ENCODE results near the gene GAS2L1. TPM values are rescaled to one million over a fixed set of nuclear protein-coding genes. Genes with fewer than 3 reads are reported as not detected.

The GAS2L1 gene
- total and polyA plus RNA-seq, 3 donors from 2014 or later = 84.9 to 197 (median 191) TPM

DNA sequence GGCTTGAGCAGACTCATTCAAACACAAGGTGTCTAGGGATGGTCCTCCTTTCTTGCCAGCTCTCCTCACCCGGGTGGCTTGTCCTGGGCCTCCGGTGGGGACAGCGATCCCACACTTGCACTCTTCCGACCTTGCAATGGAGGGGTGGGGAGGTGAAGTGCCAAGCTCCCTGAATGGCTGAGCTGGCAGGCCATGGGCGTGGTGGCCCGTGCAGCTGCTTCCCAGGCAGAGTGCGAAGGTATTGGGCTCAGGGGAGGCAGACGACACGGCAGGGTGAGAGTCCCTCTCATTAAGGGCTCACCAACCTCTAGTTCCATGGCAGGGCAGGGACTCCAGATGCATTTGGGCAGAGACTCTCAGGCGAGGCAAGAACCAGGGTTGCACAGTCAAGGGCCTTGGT, 20.0 kb downstream of the GAS2L1 start:
- H3K27ac ChIP-seq = no peak overlapping the region
- no peaks in the 10 kb centered on the region for H3K27me3 ChIP-seq
- H3K9me3 ChIP-seq = no peaks in the 10 kb centered on the region
- no peak overlapping the region for H3K4me3 ChIP-seq
- 90 to 96% methylated on average over 8 to 10 of the region's 10 CpGs for WGBS, 2 donors
- no peaks in the 10 kb centered on the region for H3K36me3 ChIP-seq (ENCODE audit: low read depth, missing control alignments)
- no peak for DNase-seq
- intact Hi-C loops (cut with DNase I; ENCODE audit: low total_unique reads) = no loop called here
- no peak for TF ChIP-seq CTCF (IDR thresholded peaks at IDR 0.05)
- TF ChIP-seq POLR2A (IDR thresholded peaks at IDR 0.05) = no peak
- peaks cover 14% of the 10 kb centered on the region for H3K4me1 ChIP-seq

GRCh38 chr22:29327089-29327764, 20.8 kb downstream of the GAS2L1 start:
- intact Hi-C loops (cut with DNase I; ENCODE audit: low total_unique reads) = no loop called here
- no peak overlapping the region for H3K27ac ChIP-seq
- TF ChIP-seq CTCF (IDR thresholded peaks at IDR 0.05) (no peak), POLR2A (IDR thresholded peaks at IDR 0.05) (no peak)
- no peaks in the 10 kb centered on the region for H3K27me3 ChIP-seq
- DNase-seq = peak; percentile 48
- peaks cover 14% of the 10 kb centered on the region for H3K4me1 ChIP-seq
- no peaks in the 10 kb centered on the region for H3K9me3 ChIP-seq
- no peaks in the 10 kb centered on the region for H3K36me3 ChIP-seq (ENCODE audit: low read depth, missing control alignments)
- 55 to 70% methylated on average over 9 to 15 of the region's 15 CpGs for WGBS, 2 donors
- no peak overlapping the region for H3K4me3 ChIP-seq

DNA sequence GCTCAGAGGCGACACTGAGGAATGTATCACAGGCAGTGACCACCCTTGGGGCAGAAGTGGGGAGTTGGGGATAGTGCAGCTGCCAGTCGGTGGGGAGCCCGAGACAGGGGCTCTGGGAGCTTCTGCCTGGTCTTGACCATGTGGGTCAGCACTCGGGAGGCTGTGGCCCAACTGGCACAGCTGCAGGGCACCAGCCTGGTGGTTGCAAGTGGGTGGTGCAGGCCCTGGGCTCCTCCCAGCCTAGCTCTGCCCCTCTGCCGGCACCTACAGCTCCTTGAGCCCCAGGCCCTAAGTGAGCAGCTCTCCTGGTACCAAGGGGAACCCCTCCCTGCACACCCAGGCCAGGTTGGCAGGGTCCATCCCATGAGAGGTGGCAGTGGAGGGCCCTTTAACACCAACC, 21.6 kb downstream of the GAS2L1 start:
- peaks cover 14% of the 10 kb centered on the region for H3K4me1 ChIP-seq
- 81 to 100% methylated on average over 2 to 5 of the region's 5 CpGs for WGBS, 2 donors
- H3K27me3 ChIP-seq = no peaks in the 10 kb centered on the region
- H3K9me3 ChIP-seq = no peaks in the 10 kb centered on the region
- no peak overlapping the region for H3K4me3 ChIP-seq
- DNase-seq = no peak
- H3K36me3 ChIP-seq (ENCODE audit: low read depth, missing control alignments) = no peaks in the 10 kb centered on the region
- no peak overlapping the region for H3K27ac ChIP-seq
- intact Hi-C loops (cut with DNase I; ENCODE audit: low total_unique reads) = no loop called here
- TF ChIP-seq CTCF (IDR thresholded peaks at IDR 0.05) = peak in 1 of 3 experiments; percentile 30
- TF ChIP-seq POLR2A (IDR thresholded peaks at IDR 0.05) = no peak

DNA sequence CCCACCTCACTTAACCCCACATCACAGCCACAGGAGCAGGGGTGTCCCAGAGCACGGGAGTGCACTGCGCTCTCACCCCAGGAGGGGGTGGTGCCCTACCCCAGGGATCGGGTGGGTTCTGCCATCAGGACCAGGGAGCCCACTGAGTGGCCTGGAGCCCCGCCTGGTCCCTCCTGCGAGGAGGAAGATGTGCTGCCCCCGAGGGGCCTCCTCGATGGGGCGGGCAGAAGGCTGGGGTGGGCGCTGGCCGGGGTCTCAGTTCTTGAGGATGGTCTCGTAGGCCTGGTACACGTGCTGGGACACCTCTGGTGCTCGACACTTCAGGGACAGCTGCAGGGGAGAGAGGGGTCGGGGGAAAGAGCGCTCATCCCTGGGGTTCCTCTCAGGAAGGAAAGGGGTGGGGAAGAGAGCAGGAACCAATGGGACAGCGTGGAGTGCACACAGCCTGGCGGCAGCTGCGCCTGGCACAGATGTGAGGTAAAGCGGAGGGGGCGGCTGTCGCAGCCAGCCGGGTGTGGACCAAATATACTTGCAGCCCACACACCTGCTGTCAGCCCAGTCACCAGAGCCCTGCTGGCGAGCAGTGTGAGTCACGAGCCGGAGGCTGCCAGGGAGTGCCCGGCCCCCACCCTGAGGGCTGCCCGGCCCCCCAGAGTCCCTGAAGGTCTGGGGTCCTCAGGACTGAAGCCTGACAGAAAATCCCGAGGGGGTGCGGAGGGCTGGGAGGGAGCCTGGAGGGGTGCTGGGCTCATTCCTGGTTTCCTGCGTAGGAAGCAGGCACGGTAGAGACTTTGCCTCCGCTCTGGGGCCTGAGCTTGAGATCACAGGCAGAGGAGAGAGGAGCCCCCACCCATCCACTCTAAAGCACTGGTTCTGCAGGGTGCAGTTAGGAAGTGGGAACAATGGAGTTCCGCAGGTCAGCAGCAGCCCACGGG, 22.4 kb downstream of the GAS2L1 start:
- TF ChIP-seq POLR2A (IDR thresholded peaks at IDR 0.05) = no peak
- no peak for TF ChIP-seq CTCF (IDR thresholded peaks at IDR 0.05)
- Histone ChIP-seq H3K4me1 (peaks cover 14% of the 10 kb centered on the region), H3K36me3 (ENCODE audit: low read depth, missing control alignments) (no peaks in the 10 kb centered on the region), H3K27me3 (no peaks in the 10 kb centered on the region), H3K4me3 (no peak overlapping the region), H3K9me3 (no peaks in the 10 kb centered on the region), H3K27ac (no peak overlapping the region)
- intact Hi-C loops (cut with DNase I; ENCODE audit: low total_unique reads) = no loop called here
- WGBS, 2 donors = 91 to 93% methylated on average over 25 to 34 of the region's 34 CpGs
- DNase-seq = no peak
